Activated CD8-positive, alpha-beta memory T cell treated with anti-CD3 and anti-CD28 coated beads for 1 hour (primary cell): ENCODE data around the gene STIL.
"Not testable (repeated sequence)": the region's sequence is repeated elsewhere in the genome, so short reads cannot be mapped to it uniquely, and the experiment has no call there.

Experiments
- DNase-seq, 2 donors: peaks; one replicate each; pipeline ENCODE4 v3.0.0-alpha.2; 2020; ENCODE audit warnings: low read depth in 1 of 2; ENCODE audit errors: extremely low read depth in 1 of 2

Gene STIL

GRCh38 chr1:47223174-47223920 lies 90.6 kb downstream of the STIL start:
- DNase-seq, result no peak

GRCh38 chr1:47222476-47222875 lies 91.5 kb downstream of the STIL start:
- no peak for DNase-seq

- no peak for DNase-seq
Observed at GRCh38 chr1:47219590-47220220, 94.2 kb downstream of the STIL start.

DNA sequence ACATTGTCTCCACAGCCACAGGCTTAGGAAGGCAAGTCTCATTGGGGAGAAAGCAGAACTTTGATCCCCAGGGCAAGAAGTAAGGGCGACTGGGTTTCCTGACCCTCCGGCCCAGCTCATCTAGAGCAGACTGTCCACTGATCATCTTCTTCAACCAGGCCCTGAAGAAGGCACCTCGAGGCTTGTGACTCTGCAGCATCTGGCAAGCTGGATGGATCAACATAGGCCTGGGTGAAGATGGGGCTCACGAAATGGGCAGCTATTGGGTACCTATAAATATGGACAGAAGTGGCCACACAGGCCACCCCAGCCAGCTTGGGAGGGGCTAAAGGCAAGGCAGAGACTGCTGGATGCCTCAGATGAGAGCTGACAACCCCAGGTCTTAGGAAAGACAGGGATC lies 94.9 kb downstream of the STIL start:
- no peak for DNase-seq

GRCh38 chr1:47216278-47217059 lies 97.5 kb downstream of the STIL start:
- no peak for DNase-seq

DNA sequence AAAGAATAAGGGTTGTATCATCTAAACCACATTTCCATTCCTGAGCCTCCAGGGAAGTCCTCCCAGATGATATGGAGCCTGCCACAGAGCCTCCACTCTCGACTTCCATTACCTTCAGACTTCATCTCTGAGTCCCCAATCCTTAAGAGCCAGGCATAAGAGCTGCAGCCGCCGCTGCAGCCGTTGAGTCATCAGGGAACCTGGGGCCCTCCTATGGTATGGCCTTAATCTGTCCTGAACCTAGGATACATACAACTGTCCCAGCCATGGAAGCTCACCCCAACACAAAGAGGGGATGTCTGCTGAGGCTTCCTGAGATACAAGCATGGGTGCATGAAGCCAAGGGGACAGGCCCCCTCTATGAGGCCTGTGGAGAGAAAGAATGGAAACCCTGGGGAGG lies 98.2 kb downstream of the STIL start:
- no peak for DNase-seq

DNA sequence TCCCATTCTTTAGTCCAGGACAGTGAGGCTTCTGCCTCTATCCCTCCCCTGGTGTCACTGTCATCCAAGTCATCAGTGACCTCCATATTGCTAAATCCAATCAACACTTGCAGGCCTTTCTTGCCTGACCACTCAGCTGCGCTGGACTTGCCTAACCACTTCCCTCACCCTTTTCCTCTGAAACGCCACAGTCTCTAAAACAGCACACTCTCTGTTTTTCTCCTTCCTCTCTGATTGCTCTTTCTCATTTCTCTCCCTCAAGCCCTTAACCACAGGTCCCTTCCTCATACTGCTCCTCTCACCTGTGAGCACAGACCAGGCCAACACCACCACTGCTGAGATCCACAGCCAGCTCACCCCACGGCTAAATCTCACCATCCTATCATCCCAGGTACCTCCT lies 99.4 kb downstream of the STIL start:
- no peak for DNase-seq

- no peak for DNase-seq
Observed at GRCh38 chr1:47213230-47213963, 100.5 kb downstream of the STIL start.

GRCh38 chr1:47212636-47213229 lies 101.2 kb downstream of the STIL start:
- DNase-seq, result no peak

DNA sequence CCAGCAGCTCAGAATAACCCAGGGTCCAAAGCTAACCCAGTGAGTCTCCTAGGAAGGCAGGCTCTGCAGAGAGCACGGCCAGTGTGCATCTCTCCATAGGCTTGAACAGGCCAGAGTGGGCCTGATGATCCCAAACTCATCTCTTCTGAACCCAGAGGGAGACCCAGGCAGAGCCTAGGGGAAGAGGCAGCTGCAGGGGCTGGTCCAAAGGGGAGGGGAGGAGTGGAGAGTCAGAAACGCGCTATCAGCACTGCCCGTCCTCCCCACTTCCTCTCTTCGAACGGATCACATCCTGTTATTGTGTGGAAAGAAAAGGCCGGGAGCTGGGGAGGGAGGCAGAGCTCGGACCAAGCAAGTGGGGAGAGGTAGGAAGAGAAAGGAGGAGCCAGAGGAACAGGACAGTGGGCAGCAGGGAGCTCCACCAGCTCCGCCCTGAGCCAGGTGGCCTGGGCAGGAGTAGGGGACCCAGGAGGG lies 102.1 kb downstream of the STIL start:
- no peak for DNase-seq

DNA sequence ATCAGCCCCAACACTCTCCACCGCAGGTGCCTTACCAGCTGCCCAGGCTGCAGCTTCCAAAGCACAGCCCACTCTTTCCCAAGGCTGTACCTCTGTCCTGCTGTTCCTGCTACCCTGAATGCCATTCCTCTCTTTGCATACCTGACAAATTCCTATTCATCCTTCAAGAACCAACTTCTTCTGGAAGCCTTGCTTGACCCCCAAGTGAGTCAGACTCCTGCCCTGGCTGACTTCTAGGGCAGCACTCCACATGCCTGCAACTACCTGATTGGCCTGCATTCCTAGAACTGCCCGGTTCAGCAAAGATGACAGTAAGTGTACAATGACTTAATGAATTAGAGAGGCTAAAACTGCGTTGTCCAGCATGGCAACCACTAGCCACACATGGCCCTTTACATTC lies 103.3 kb downstream of the STIL start:
- DNase-seq, result no peak

GRCh38 chr1:47209725-47210325 lies 104.1 kb downstream of the STIL start:
- no peak for DNase-seq

- no peak for DNase-seq
Observed at GRCh38 chr1:47209091-47209490, 104.9 kb downstream of the STIL start.

DNA sequence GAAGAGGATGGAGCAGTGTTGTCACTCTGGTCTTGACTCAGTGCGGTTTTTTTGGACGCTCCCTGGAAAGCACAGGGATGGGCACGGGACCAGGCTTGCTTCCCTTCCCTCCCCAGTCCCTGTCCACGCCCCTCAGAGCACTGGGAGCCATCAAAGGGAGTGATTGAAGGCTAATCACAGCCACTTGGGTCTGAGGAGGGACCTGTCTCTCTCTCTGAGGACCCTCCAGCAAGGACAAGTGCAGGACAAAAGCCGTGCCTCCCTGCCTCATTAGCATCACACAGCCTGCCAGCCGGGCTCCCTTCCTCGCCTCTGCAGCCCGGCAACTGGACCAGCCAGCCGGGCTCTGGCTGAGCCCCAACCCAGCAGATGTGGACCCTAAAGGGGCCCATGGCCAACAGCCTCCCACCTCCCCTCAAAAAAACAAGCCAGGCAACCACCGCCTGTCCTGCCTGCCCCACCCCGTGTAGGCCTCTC lies 105.5 kb downstream of the STIL start:
- DNase-seq, result no peak

GRCh38 chr1:47207803-47208373 lies 106.1 kb downstream of the STIL start:
- no peak for DNase-seq

DNA sequence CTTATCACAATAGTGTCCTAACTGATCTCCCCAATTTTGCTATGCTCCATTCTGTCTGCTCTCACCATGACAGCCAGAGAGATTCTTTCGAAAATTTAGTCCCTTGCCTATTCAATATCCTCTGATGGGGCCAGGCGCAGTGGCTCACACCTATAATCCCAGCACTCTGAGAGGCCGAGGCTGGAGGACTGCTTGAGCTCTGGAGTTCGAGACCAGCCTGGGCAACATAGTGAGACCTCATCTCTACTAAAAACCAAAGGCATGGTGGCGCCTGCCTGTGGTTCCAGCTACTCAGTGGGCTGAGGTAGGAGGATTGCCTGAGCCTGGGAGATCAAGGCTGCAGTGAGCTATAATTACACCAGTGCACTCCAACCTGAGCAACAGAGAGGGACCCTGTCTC lies 108.0 kb downstream of the STIL start:
- DNase-seq, result no peak

- DNase-seq, result not testable (repeated sequence)
Observed at GRCh38 chr1:47203504-47203903, 110.4 kb downstream of the STIL start.

DNA sequence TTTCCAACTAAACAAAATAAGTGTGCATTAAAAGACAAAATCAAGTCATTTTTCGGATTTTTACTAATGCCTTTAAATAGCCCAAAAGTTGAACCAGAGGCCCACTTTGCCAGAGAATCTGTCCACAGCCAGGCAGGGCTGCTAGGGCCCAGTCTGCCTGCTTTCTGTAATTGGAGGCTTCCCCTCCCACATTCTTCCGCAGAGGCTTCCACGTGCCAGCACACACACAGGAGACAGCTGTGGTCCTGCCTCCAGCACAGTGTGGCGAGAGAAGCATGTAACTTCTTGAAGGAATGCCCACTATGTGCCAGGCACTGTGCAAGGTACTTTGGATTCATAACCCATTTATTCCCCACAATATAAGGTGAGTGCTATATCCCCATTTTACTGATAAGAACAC lies 112.8 kb downstream of the STIL start:
- no peak for DNase-seq
